Measurements from ENCODE around the gene CCNI.

GRCh38 chr4:77075869-77076799, at the start of gene CCNI:
- TF ChIP-seq CTCF (IDR thresholded peaks at IDR 0.05) = peak in 1 of 4 experiments; percentile 8
- TF ChIP-seq POLR2A (IDR thresholded peaks at IDR 0.05) = peak; percentile 79 to 85
